Glomerular endothelial cell (primary cell): Measurements from ENCODE around the gene MGRN1. TPM values are rescaled to one million over a fixed set of nuclear protein-coding genes. Genes with fewer than 3 reads are reported as not detected.

Experiments
- DNase-seq: peaks from one replicate; pipeline ENCODE4 v3.0.0-alpha.2; 2011; ENCODE audit warnings: low read depth, low spot score; ENCODE audit errors: extremely low read depth
- total RNA-seq: library from RNA; depleted of rRNA; stranded (reverse); fragments of >200 nt; gene quantifications from 2 replicates; pipeline ENCODE4 v1.2.3, GENCODE V29; 2015

MGRN1 gene
- total RNA-seq, result 80.6 and 87.1 TPM in 2 replicates

DNA sequence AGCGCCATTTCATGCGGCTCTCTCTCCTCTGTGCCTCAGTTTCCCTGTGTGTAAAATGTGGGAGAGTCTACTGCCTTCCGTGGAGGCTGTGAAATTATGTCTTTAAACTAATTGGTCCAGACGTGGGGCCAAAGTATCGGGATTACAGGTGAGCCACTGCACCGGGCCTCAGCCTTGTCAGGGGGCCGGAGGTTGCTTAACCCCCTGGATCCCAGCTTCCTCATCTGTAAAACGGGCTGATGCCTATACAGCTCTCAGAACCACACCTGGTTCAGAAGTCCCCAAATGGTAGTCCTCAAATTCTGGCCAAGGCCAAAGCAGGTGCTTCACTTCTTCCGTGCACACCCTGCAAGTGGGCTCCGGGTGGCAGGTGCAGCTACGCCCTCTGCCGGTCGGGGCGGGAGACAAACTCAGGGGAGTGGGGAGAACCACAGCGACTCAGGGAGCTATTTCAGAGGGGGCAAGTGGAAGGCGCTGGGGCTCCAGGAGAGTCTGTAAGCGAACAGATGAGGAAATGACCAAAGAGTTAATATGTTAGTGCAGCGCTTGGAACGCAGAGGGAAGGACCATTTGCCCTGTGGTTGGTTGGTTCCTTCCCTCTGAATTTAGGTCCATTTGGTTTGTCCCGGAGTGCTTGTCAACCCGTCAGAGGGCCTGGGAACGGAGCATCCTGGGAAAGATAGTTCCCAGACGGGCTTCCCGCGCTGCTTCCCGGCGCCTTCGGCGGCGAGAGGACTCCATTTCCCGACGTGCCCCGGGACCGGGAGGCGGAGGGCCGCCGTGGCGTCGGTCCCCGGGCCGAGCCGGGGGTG, at the start of gene MGRN1:
Gene MGRN1, plus strand, starts transcription at position 812 of the 812 bp plus-strand sequence. CDS start 135 bp downstream, outside the sequence.
- peak; percentile 90 for DNase-seq

DNA sequence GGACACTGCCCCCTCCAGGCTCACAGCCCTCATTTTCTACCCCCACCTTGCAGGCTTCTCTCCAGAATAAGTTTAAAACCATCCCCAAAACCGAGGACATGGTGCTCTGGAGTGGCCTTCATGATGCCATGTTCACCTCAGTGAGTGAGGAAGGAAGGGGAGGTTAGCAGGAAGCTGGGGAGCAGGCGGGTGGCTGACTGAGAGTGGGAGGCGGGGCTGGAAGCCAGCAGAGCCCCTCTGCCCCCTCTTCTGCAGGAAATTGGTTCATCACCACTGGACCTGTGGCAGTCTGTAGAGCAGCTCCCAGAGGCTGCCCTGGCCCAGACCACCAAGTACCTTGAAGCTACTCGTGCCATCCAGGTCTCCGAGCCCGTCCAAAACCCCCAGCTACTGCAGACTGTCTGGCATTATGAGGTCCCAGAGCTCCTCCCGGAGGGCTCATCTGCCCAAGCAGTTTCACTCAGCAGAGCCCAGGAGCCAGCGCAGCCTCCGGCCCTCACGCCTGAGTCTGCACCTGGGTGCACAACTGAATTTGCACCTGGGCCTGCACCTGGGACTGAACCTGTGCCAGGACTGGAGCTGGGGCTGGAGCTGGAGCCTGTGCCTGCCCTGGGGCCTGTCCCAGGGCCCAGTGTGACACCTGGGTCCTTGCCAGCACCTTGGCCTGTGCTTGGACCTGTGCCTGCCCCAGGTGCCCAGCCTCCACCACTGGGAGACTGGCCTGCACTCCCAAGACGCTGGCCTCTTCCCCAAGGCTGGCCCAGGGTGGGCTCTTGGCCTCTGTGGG, 49.5 kb upstream of the MGRN1 start:
- DNase-seq, result no peak

DNA sequence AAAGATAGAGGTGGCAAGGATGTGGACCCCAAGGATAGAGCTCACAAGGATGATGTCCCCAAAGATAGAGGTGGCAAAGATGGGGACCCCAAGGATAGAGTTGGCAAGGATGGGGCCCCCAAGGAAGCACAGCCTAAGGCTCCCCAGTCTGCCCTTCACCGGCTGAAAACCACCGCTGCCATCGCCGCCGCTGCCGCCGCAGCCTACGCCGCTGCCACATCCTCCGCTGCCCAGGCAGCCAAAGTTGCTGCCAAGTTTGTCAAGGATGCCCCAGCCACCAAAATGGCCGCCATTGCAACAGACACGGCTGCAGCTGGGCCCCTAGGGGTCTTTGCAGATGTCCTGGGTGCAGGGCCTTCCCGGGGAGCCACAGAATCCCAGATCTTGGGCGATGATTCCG, 48.6 kb upstream of the MGRN1 start:
- no peak for DNase-seq

DNA sequence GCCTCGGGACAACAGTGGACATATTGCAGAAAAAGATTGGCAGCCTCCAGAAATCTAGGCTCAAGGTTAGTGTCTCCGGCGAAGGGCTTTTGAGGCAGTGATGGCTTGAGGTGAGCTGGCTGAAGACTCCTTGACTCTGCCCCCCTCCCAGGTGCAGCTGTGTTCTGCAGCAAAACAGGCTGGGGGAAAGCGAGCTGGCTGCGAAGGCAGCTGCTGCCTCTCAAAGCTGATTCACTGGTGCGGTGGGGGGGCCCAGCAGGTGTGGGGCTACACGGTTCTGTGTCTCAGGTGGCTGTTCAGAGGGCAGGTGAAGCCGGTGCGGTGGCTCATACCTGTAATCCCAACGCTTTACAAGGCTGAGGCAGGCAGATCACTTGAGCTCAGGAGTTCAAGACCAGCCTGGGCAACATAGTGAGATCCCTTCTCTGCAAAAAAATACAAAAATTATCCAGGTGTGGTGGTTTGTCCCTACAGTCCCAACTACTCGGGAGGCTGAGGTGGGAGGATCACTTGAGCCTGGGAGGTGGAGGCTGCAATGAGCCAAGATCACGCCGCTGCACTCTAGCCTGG, 45.6 kb upstream of the MGRN1 start:
- no peak for DNase-seq

DNA sequence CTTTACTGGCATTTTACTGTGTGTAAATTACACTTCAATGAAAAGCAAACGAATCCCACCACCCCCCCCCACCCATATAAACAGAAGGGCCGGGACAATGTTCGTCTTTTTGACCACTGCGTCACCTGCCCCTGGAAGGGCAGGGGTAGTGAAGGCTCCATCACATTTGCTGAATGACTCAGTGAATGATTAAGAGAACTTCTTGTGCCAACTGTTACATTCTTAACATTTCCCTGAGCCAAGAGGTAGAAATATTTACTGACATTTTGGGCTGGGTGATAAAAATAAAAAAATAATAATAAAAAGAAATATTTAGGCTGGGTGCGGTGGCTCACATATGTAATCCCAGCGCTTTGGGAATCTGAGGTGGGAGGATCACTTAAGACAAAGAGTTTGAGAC, 44.4 kb upstream of the MGRN1 start:
- DNase-seq, result no peak

DNA sequence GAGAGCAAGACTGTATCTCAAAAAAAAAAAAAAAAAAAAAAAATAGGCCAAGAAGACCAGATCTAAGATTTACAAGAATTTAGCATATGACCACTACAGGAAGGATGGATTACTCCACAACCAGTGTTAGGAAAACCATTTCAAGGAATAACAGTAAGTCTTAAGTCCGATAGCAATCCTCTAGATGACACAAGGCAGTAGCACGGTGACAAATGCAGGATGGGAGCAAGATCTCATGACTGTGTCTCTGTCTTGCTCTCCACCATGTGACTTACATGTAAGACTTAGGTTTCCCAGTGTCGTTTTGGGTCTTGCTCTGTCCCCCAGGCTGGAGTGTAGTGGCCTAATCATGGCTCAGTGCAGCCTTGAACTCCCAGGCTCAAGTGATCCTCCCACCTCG, 40.7 kb upstream of the MGRN1 start:
- no peak for DNase-seq

DNA sequence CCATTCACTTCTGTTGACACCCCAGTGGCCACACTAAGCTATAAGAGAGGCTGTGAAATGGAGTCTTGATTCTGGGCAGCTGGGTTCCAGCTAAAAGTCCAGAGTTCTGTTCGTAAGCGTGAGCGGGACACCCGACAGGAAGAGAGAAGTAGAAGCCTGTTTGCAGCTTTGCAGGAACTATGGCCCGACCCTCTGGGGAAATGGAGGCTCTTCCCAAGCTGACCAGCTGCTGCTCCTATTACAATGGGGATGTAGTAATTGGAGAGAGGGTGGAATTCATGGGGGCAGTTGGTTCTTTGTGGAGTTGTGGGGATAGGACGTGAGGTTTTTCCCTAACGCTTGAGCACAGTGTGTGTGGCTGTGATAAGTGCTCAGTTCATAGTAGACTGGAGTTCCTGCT, 38.3 kb upstream of the MGRN1 start:
- no peak for DNase-seq

DNA sequence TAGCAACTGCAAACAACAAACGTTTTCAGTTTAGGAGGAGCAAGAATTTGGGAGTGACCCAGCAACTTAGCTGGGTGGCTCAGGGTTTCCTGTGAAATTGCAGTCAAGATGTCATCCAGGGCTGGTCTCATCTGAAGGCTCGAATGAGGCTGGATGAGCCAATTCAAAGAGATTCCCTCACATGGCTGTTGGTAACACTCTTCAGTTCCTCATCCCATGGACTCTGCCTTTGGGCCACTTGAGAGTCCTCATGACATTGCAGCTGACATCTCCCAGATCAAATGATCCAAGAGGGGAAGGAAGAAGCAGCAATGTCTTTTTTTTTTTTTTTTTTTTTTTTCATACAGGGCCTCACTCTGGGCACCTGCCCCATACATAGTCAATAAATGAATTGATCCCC, 36.2 kb upstream of the MGRN1 start:
- DNase-seq, result no peak

DNA sequence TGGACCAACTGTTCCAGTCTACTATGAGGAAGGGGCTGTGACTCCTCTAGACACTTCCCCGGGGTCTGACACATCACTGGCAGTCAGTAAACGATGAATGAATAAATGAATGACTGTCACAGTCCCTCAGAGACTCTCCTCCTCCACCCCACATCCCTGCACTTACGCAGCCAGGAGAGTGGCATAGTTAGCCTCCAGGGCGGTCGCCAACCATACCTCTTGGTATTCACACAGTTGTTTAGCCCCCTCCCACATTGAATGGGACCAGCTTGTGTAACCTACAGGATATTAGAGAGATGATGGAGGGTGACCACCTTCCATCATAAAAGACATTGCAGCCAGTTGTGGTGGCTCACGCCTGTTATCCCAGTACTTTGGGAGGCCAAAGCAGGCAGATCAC, 35.7 kb upstream of the MGRN1 start:
- no peak for DNase-seq

DNA sequence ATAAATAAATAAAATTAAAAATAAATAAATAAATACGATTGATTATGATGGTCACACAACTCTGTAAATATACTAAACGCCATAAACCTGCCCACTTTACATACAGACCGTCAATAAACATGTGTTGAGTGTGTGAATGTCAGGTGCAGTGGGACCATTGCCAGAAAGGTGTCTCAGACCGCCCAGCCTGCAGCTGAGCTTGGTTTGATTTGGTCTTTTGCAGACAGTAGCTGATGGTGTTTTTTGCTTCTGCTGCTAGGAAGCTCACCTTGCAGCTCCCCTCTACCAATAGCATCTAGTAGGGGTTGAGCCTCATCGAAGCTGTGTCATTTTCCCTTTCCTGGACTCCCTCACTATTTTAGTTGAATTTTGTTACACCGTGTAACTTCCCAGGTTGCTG, 33.4 kb upstream of the MGRN1 start:
- no peak for DNase-seq

DNA sequence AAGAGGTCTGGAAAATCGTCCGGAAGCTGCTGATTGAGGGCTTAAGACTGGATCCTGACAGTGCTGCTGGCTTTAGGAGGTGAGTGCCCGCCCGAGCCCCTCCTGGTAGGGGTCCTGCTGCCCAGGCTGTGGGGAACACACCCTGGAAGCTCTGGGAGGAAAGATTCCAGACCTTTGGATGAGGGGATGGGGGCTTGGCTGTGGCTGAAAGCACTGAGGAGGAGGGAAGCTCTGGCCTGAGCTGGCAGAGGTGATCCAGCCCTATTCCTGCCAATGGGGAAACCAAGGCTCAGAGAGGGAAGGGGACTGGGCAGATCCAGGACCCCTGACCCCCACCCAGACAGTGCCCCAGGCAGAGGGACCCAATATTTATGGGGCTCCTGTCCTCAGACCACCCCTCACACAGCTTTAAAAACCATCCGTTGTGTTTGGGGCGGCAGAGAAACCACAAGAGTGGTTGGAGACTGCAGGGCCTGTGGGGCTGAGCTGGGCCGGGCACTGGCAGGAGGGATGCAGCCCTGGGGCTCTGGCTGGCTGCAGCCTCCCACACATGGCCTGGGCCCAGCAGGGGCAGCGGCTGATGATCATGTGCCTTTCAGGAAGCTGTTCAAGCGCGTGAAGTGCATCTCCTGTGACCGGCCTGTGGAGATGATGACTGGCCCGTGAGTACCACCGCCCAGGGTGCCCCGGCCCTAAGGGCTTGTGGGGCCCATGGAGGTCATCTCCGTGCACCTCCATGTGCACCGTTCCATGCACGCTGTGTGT, 32.7 kb upstream of the MGRN1 start:
- DNase-seq, result no peak

DNA sequence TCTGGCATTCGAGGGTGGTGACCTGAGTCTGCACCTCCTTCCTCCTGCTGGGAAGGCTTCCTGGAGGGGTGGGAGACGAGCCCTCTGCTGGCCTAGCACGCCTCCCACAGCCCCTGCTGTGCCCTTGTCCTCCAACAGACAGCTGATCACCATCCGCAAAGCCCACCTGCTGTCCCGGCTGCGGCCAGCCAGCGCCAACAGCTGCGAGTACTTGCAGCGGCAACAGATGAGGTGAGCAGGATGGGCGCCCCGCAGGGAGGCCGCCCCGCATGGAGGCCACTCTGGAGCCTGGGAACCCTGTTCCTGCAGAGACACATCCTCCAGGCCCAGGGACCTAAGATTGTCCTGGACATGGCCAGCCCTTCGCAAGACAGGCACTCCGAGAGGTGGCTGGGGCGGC, 31.5 kb upstream of the MGRN1 start:
- DNase-seq, result no peak

DNA sequence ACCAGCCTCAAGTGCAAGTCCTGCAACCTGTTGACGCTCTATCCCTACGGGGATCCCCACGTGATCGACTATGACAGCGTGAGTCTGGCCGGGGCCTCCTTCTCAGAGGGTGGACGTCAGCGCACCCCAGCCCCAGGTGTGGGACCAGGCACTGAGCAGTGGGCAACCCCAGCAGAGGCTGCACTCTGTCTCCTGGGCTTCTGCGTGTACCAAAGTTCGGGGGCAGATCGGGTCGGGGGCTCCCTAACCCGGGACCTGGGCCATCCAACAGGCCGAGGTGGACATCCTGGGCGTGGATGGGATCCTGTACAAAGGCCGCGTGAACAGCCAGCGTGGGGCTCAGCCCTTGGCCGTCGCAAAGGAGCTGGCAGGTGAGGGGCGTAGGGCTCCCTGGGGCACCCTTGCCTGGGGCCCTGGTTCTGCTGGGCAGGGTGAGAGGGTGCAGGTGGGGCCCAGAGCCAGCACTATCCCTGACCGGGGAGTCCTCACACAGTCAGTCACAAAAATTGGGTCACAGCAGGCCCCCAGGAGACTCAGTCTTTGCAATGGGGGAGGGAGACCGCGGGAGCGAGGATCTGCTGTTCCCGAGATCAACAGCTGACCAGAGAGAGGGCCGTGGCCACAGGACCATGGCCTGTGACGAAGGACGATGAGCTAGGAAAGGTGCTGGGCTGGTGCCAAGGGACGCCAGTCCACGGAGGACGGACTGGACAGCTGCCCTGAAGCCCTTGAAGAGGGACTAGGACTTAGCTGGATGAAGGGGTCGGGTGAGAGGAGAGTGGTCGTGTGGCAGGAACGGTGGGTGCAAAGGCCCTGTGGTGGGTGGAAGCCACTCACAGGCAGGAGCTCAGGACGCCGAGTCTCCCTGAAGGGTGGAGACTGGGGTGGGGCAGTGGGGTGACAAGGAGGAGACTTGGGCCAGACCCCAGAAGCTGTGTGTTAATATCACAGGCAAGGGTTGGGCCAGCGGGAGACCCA, 29.9 kb upstream of the MGRN1 start:
- DNase-seq, result no peak

DNA sequence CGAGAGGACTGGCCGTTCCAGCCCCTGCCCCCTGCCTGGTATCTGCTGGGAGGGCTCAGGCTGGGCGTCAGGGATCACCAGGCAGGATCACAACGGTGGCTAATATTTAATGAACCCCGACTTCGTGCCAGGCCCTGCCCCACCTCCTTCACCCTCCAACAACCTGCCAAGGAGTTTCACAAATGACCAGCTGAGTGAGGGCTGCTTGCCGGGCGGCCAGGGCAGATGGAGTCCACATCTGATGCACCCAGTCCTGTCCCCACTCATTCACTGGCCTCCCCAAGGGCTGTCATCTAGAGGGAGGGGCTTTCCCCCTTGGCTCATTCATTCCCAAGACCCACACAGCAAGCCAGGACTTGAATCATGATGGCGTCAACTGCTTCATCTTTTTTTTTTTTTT, 27.5 kb upstream of the MGRN1 start:
- DNase-seq, result no peak

DNA sequence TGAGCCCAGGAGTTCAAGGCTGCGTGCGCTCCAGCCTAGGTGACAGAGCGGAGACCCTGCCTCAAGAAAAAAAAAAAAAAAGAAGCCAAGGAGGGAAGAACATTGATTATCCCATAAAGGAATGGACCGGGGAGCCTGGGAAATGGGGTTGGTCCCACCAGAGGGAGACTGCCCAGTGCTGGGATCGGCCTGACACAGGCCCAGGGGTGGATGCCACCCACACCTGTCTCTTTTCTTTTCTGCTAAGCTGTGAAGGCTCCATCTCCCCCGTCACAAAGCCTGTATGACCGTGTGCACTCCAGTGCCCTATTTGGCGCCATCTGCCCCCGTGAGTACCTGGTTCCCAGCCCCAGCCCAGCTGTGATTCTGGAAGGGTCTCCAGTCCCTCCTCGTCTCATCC, 25.6 kb upstream of the MGRN1 start:
- DNase-seq, result no peak

DNA sequence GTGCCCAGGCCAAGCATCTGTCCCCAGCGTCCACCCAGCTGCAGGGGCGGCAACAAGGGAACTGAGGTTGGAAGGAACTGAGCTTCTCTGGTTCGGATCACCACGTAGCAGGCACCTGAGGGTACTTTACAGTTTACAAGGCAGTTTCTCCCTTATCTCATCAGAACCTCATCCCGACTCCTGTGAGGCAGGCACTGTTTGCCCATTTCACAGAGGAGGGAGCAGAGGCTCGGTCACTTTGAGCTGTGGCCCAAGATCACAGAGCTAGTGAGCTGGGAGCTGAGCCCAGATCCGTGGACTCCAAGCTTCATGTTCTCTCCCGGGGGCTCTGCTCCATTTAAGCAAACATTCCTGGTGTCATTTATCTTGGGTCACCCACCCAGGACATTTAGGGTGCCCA, 25.1 kb upstream of the MGRN1 start:
- DNase-seq, result no peak

DNA sequence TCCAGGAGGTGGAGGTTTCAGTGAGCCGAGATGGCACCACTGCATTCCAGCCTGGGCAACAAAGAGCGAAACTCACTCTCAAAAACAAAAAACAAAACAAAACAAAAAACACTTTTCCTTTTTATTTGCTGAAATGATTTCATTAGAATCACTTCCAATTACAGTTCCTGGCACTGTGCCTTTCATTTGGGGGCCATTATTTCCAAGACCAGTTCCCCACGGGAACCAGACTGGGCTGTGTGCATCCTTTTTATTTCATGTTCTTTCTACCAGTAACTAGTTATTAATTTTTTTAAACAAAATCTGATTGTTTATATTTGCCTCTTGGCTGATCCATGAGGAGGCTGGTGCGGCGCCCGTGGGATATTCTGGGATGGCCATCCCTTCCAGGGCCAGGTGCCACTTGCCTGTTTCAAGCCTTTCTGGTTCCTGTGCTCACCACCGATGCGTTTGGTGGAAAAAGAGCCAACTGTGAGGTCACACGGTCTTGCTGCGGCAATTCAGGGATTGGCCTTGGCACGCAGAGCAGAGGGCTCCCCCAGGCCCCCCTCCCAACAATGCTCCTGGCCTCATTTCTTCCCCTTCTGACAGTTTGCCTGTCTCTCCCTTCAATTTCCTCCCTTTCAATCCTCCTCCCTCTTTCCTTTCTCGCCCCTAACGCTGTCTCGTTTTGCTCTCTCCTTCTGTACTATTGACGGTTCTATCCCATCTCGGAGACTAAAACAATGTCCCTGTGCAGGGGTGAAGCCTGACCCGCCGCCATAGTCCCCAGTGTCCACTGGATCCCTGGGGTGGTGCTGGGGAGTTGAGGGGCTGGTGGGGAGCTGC, 23.4 kb upstream of the MGRN1 start:
- no peak for DNase-seq

DNA sequence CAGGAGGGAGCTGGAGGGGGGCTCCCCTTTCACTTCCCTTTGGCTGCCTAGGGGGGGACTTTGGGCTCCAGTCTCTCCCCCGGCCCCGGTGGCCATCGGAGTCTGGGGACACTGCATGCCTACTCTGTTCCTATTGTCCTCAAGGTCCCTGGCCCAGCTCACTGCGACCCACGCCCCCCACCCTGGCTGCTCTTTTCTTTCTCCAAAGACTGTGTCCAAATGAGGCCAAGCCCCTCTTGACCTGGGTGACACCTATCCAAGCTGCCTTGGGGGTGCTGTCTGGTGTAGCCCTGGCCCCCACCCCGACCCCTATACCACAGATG, 22.8 kb upstream of the MGRN1 start:
- DNase-seq, result no peak

DNA sequence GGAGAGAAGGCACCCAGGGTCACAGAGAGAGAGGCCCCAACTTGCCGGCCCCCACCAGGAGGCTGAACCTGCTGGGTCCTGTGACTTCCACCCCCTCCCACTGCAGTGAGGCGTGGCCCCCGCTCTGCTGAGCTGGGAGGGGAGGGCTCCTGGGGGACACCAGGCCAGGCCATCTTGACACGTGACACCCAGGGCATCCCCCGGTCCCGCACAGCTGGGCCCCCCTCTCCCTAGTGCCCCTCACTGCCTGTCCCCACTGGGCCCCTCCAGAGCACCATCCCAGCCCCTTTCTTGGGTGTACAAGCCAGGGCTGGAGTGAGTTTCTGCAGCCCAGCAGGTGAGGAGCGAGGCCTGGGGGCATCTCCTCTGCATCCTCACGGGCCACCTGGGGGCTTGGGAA, 22.3 kb upstream of the MGRN1 start:
- no peak for DNase-seq
